Prostate gland (tissue), 2 donors: ENCODE measurements around the gene RAB20. TPM values are rescaled to one million over a fixed set of nuclear protein-coding genes. Genes with fewer than 3 reads are reported as not detected.
"Not testable (repeated sequence)": the region's sequence is repeated elsewhere in the genome, so short reads cannot be mapped to it uniquely, and the experiment has no call there.

Experiments used
- DNase-seq: peaks from one replicate; pipeline ENCODE4 v3.0.0-alpha.2; 2019; ENCODE audit warnings: low spot score
- H3K27ac ChIP-seq, 2 donors: fragments of 200-600 bp; sonication (generic); 2 replicates each; pipeline ENCODE4 v1.5.1; 2017 to 2019
- H3K27me3 ChIP-seq: fragments of 200-600 bp; sonication (generic); replicated peaks from 2 replicates; pipeline ENCODE4 v1.5.1; 2019; ENCODE audit not compliant: insufficient read depth
- H3K36me3 ChIP-seq, 2 donors: fragments of 200-600 bp; sonication (generic); 1 replicate in 1 of 2; 2 replicates in 1 of 2; pipeline versions ENCODE4 v1.5.1 to v1.8.1; 2017 to 2019
- H3K4me1 ChIP-seq: fragments of 200-600 bp; sonication (generic); replicated peaks from 2 replicates; pipeline ENCODE4 v1.5.1; 2019
- H3K4me3 ChIP-seq, 2 donors: fragments of 200-600 bp; sonication (generic); 2 replicates each; pipeline ENCODE4 v1.5.1; 2017 to 2019
- H3K9me3 ChIP-seq: fragments of 200-600 bp; sonication (generic); 2 replicates; pipeline ENCODE4 v1.5.1; 2017
- CTCF ChIP-seq, 4 experiments: fragments of 200-600 bp in 2 of 4; fragments of 450-650 bp in 2 of 4; sonication (generic) in 2 of 4; IDR thresholded peaks; 1 replicate in 3 of 4; 2 replicates in 1 of 4; pipeline ENCODE4 v1.5.1; 2016 to 2019; ENCODE audit warnings: antibody characterized with exemption in 4 of 4, mild to moderate bottlenecking in 2 of 4, moderate library complexity in 2 of 4
- POLR2A ChIP-seq: fragments of 450-650 bp; IDR thresholded peaks from one replicate; pipeline ENCODE4 v1.6.1; 2016; ENCODE audit warnings: antibody characterized with exemption, mild to moderate bottlenecking
- POLR2AphosphoS5 ChIP-seq: sonication (generic); formaldehyde crosslinking; IDR thresholded peaks from one replicate; pipeline ENCODE4 v1.6.1; 2017; ENCODE audit warnings: antibody characterized with exemption
- WGBS: methylation state at CpG from one replicate; pipeline ENCODE4 v1.1.5; 2018; 5-methylcytosine and 5-hydroxymethylcytosine counted together
- intact Hi-C: fragments of 100-400 bp; cut with DNase I; formaldehyde crosslinking; loops from one replicate; pipeline ENCODE4 v1.14.2; 2022
- total RNA-seq, 2 donors: library from RNA; depleted of rRNA; stranded (reverse); fragments of >200 nt; gene quantifications; one replicate each; pipeline ENCODE4 v1.1.0, GENCODE V29; 2016

The RAB20 gene
- total RNA-seq, 2 donors from 2014 or later: 24.0 to 42.1 TPM

GRCh38 chr13:110492679-110493593 is 68.6 kb downstream of the RAB20 start:
- Histone ChIP-seq H3K27ac (no peak overlapping the region), H3K9me3 (no peaks in the 10 kb centered on the region), H3K36me3 (peaks cover 12 to 13% of the 10 kb centered on the region in 2 donors), H3K4me1 (no peaks in the 10 kb centered on the region), H3K4me3 (no peak overlapping the region), H3K27me3 (no peaks in the 10 kb centered on the region)
- intact Hi-C loops: no loop called here
- WGBS: 93% methylated on average over 30 of the region's 30 CpGs
- no peak for DNase-seq
- no peak for TF ChIP-seq CTCF (IDR thresholded peaks at IDR 0.05)
- no peak for TF ChIP-seq POLR2A
- no peak for TF ChIP-seq POLR2AphosphoS5

DNA sequence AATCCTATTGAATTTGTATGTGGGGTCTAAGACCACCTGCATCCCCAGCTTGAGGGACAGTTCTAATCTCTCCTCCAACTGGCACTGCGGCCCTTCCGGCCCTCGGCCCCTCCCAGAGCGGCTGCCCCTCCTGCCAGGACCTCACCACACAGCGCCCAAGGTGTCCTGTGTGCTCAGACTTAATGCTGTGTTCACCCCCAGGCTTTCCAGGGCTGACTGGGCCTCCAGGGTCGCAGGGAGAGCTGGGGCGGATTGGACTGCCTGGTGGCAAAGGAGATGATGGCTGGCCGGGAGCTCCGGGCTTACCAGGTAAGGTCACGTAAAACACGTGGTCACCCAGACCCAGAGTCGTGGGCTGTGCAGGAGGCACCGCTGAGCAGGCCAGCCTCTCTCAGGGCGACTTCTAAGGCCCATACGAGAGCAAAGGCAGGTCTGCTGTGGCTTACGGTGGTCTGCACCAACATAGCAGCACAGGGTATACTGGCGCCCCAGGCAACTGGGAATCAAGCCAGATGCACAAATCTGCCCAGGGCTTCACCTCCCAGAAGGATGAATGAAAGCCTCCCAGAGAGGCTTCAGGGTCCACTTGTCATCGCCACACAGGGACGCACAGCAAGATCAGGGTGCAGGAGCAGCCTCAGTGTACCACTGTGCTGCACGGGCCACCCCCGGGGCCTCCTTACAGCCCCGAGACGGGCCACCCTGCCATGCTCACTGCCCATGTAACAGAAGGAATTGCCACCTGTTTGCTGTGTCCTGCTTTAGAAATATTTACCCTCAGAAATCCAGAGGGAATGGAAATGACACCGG is 69.4 kb downstream of the RAB20 start:
- Histone ChIP-seq H3K27me3 (no peaks in the 10 kb centered on the region), H3K36me3 (peaks cover 12 to 13% of the 10 kb centered on the region in 2 donors), H3K27ac (no peak overlapping the region), H3K4me1 (no peaks in the 10 kb centered on the region), H3K9me3 (no peaks in the 10 kb centered on the region), H3K4me3 (no peak overlapping the region)
- intact Hi-C loops: no loop called here
- DNase-seq: no peak
- TF ChIP-seq POLR2AphosphoS5: no peak
- TF ChIP-seq CTCF (IDR thresholded peaks at IDR 0.05): no peak
- no peak for TF ChIP-seq POLR2A
- 94% methylated on average over 24 of the region's 24 CpGs for WGBS

DNA sequence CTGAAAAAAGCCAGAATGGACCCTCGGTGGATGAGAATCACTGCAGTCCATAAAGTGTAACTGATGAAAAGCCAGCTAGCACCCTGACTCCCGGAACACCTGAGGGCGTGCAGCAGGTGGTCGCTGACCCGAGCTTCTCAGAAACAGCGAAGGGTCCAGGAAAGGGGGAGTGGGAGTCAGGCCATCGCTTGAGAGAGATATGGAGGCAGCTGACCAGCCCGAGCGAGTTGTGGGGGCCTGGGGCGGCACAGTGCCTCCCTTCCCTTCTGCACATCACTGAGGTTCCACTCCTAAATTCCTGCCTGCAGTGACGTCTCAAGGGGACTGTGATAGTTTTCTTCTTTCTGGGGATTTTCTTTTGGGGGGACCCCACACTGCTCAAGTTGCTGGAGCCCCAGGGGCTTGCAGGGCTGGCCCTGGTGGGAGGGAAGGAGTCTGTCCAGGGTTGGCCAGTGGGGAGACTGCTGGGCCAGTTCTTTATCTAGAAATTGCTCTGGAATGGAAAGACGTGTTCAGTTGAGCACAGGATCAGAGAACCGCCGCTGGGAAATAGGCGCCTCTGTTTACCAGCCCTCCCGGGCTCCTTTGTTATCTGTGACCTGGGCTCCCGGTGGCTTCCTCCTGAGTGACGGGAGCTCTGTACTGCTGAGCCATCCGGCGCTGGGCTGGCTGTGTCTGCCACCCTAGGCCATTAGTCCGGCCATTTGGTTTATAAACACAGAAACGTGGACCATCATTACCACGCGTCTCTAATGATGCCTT is 71.3 kb downstream of the RAB20 start:
- 74% methylated on average over 24 of the region's 24 CpGs for WGBS
- no peak for TF ChIP-seq POLR2AphosphoS5
- TF ChIP-seq CTCF (IDR thresholded peaks at IDR 0.05): no peak
- TF ChIP-seq POLR2A: no peak
- Histone ChIP-seq H3K27me3 (no peaks in the 10 kb centered on the region), H3K9me3 (no peaks in the 10 kb centered on the region), H3K27ac (no peak overlapping the region), H3K36me3 (peaks cover 2 to 8% of the 10 kb centered on the region in 2 donors), H3K4me3 (no peak overlapping the region), H3K4me1 (no peaks in the 10 kb centered on the region)
- no peak for DNase-seq
- intact Hi-C loops: no loop called here

GRCh38 chr13:110486880-110487279 is 74.6 kb downstream of the RAB20 start:
- DNase-seq, H3K36me3 ChIP-seq, H3K27me3 ChIP-seq, H3K9me3 ChIP-seq, H3K4me3 ChIP-seq, H3K4me1 ChIP-seq, intact Hi-C loops, H3K27ac ChIP-seq: not testable (repeated sequence)
- WGBS: 70% methylated on average over 3 of the region's 3 CpGs

DNA sequence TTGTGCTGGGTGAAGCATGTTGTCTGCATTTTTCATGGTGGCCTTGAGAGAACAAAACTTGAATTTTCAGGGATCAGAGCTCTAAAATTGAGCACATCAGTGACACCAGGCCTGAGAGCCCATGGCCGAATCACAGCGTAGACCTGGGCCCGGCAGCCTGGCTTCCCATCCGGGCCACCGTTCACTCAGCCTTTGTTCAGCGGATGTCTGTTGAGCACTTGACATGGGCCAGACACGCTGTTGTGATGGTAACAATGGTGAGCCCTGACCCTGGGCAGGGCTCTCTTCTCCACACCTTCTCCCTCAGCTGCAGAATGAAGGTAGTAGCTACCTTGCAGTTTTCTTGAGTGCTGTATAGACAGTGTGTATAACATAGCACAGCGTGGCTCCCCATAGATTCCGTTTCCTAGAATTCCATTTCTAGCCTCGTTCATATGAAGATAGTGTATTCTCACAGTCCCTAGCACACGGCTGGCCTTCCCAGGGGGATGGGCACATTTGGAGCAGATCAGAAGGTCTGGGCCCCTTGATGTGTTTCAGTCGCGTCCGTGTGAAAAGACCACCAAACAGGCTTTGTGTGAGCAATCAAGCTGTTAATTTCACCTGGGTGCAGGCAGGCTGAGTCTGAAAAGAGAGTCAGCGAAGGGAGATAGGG is 75.3 kb downstream of the RAB20 start:
- intact Hi-C loops: no loop called here
- no peaks in the 10 kb centered on the region for H3K36me3 ChIP-seq
- H3K9me3 ChIP-seq: no peaks in the 10 kb centered on the region
- 82% methylated on average over 15 of the region's 15 CpGs for WGBS
- no peaks in the 10 kb centered on the region for H3K4me1 ChIP-seq
- no peak for DNase-seq
- no peak overlapping the region for H3K27ac ChIP-seq
- no peaks in the 10 kb centered on the region for H3K27me3 ChIP-seq
- TF ChIP-seq POLR2AphosphoS5 (no peak), CTCF (IDR thresholded peaks at IDR 0.05) (no peak), POLR2A (no peak)
- no peak overlapping the region for H3K4me3 ChIP-seq
